Mucosa of descending colon (tissue), 3 donors: ENCODE measurements around the gene RHOBTB1. TPM values are rescaled to one million over a fixed set of nuclear protein-coding genes. Genes with fewer than 3 reads are reported as not detected.

Source experiments
- ATAC-seq: fragments of 200-7000 bp; cut with Tn5 transposase; one replicate; pipeline ENCODE4 v1.9.1; 2020; ENCODE audit warnings: mild to moderate bottlenecking, moderate library complexity
- DNase-seq, 3 donors: peaks; one replicate each; pipeline ENCODE4 v3.0.0-alpha.2; 2020
- H3K36me3 ChIP-seq: fragments of 200-600 bp; one replicate; pipeline ENCODE4 v1.8.0; 2021; ENCODE audit warnings: low read depth, mild to moderate bottlenecking
- H3K4me1 ChIP-seq: fragments of 200-600 bp; one replicate; pipeline ENCODE4 v1.8.0; 2021; ENCODE audit warnings: low read depth, mild to moderate bottlenecking
- H3K4me3 ChIP-seq: fragments of 200-600 bp; one replicate; pipeline ENCODE4 v1.8.0; 2021; ENCODE audit warnings: mild to moderate bottlenecking
- H3K9me3 ChIP-seq: fragments of 200-600 bp; one replicate; pipeline ENCODE4 v1.8.0; 2021; ENCODE audit warnings: mild to moderate bottlenecking
- CTCF ChIP-seq: fragments of 200-600 bp; IDR thresholded peaks from one replicate; pipeline ENCODE4 v1.8.0; 2022; ENCODE audit warnings: antibody characterized with exemption, mild to moderate bottlenecking
- intact Hi-C, 2 donors: fragments of 100-400 bp; cut with DNase I in 1 of 2; cut with micrococcal nuclease in 1 of 2; formaldehyde crosslinking; loops; one replicate each; pipeline versions ENCODE4 v1.11.0 to v1.11.1; 2022; cut with DNase I, micrococcal nuclease
- total RNA-seq, 3 donors: library from RNA; stranded (reverse); fragmentation: NEBNext Ultra II Directional in 2 of 3; extraction: Animal tissue kit (Norgen Biotek cat#: 25700) in 2 of 3; gene quantifications; one replicate each; pipeline versions ENCODE4 v1.2.1 to v1.2.4, GENCODE V29; 2021 to 2023
- donor health status: DM: no; HTN: no; CAD: no; lungs with moderate emphysema.
- donor health status: DM: no; HTN: no; CAD: no.
- donor health status: DM: no; HTN: yes; CAD: no.

RHOBTB1 gene
- total RNA-seq, 3 donors from 2014 or later = 5.8 to 8.0 (median 6.9) TPM

GRCh38 chr10:60893231-60893630 lies 50.8 kb downstream of the RHOBTB1 start:
- no peaks in the 10 kb centered on the region for H3K9me3 ChIP-seq
- no peak for TF ChIP-seq CTCF
- H3K36me3 ChIP-seq = no peaks in the 10 kb centered on the region
- DNase-seq = no peak
- no peak overlapping the region for H3K4me3 ChIP-seq
- intact Hi-C loops = no loop called here
- no peak for ATAC-seq
- no peaks in the 10 kb centered on the region for H3K4me1 ChIP-seq

GRCh38 chr10:60892571-60892970 lies 51.4 kb downstream of the RHOBTB1 start:
- Histone ChIP-seq H3K4me1 (no peaks in the 10 kb centered on the region), H3K4me3 (no peak overlapping the region), H3K36me3 (no peaks in the 10 kb centered on the region), H3K9me3 (no peaks in the 10 kb centered on the region)
- intact Hi-C loops = no loop called here
- DNase-seq = no peak
- no peak for TF ChIP-seq CTCF
- ATAC-seq = no peak

GRCh38 chr10:60890811-60891210 lies 53.2 kb downstream of the RHOBTB1 start:
- Histone ChIP-seq H3K9me3 (no peaks in the 10 kb centered on the region), H3K36me3 (no peaks in the 10 kb centered on the region), H3K4me3 (no peak overlapping the region), H3K4me1 (no peaks in the 10 kb centered on the region)
- ATAC-seq (no peak), DNase-seq (no peak)
- no peak for TF ChIP-seq CTCF
- intact Hi-C loops = no loop called here

GRCh38 chr10:60883187-60883586 lies 60.8 kb downstream of the RHOBTB1 start:
- intact Hi-C loops = loop anchor here in 1 of 2 donors (10.0 kb wide), 1 partner anchor 82 kb away; no protein-coding TSS in a partner anchor
- H3K4me1 ChIP-seq = no peaks in the 10 kb centered on the region
- no peak overlapping the region for H3K4me3 ChIP-seq
- no peaks in the 10 kb centered on the region for H3K9me3 ChIP-seq
- ATAC-seq (peak; percentile 79), DNase-seq (peak in 1 of 3 donors; percentile 58)
- H3K36me3 ChIP-seq = no peaks in the 10 kb centered on the region
- TF ChIP-seq CTCF = peak; percentile 19

GRCh38 chr10:60878224-60878623 lies 65.8 kb downstream of the RHOBTB1 start:
- DNase-seq = no peak
- intact Hi-C loops = no loop called here
- no peaks in the 10 kb centered on the region for H3K9me3 ChIP-seq
- H3K36me3 ChIP-seq = no peaks in the 10 kb centered on the region
- H3K4me1 ChIP-seq = no peaks in the 10 kb centered on the region
- TF ChIP-seq CTCF = no peak
- no peak for ATAC-seq
- no peak overlapping the region for H3K4me3 ChIP-seq

GRCh38 chr10:60877777-60878120 lies 66.2 kb downstream of the RHOBTB1 start:
- no peaks in the 10 kb centered on the region for H3K9me3 ChIP-seq
- H3K36me3 ChIP-seq = no peaks in the 10 kb centered on the region
- TF ChIP-seq CTCF = no peak
- ATAC-seq (no peak), DNase-seq (no peak)
- H3K4me3 ChIP-seq = no peak overlapping the region
- H3K4me1 ChIP-seq = no peaks in the 10 kb centered on the region
- intact Hi-C loops = no loop called here
